Heart left ventricle (tissue), 13 donors: ENCODE results near the gene GFRAL.

Experiments used
- POLR2A ChIP-seq, 2 donors: fragments of 450-650 bp; IDR thresholded peaks; one replicate each; pipeline ENCODE4 v1.6.1; 2017; ENCODE audit warnings: antibody characterized with exemption in 2 of 2, mild to moderate bottlenecking in 2 of 2, moderate library complexity in 2 of 2
- TF ChIP-seq, protein P1 (sequence below), 12 donors: fragments of 200-600 bp; sonication (generic) in 4 of 12; IDR thresholded peaks; one replicate each; pipeline versions ENCODE4 v1.5.0 to v1.8.0; 2018 to 2022; ENCODE audit warnings: antibody characterized with exemption in 12 of 12, mild to moderate bottlenecking in 5 of 12
- donor health status: ischemic (EF 13 %, LVEDD 7.1; RV severe dilation, severe dysfunction).
- donor health status: DM: no; HTN: yes; CAD: no.
- donor health status: DM: no; HTN: no; CAD: no.
- donor health status: ischemic (EF 25% LVEDD 6.9; RV normal size, moderate dysfunction).
- donor health status: ischemic (EF 25% LVEDD 5.7; RV mildly dilated, moderate dysfunction).
- donor health status: ischemic (EF 35%, LVEDD 5.7; RV mildly dilated, moderate dysfunction).
- donor health status: nonischemic (EF 11% LVEDD 7.7; RV severe dilation, severe dysfunction).
- donor health status: DM: yes; HTN: yes; CAD: no.
- donor health status: PGD.
- donor health status: ischemic (EF 29% LVEDD 5.4; RV normal size, mild dysfunction).
- donor health status: nonischemic (EF 23%, LVEDD 6.1; RV moderate dilation, normal function).

- TF ChIP-seq, protein P1, sequence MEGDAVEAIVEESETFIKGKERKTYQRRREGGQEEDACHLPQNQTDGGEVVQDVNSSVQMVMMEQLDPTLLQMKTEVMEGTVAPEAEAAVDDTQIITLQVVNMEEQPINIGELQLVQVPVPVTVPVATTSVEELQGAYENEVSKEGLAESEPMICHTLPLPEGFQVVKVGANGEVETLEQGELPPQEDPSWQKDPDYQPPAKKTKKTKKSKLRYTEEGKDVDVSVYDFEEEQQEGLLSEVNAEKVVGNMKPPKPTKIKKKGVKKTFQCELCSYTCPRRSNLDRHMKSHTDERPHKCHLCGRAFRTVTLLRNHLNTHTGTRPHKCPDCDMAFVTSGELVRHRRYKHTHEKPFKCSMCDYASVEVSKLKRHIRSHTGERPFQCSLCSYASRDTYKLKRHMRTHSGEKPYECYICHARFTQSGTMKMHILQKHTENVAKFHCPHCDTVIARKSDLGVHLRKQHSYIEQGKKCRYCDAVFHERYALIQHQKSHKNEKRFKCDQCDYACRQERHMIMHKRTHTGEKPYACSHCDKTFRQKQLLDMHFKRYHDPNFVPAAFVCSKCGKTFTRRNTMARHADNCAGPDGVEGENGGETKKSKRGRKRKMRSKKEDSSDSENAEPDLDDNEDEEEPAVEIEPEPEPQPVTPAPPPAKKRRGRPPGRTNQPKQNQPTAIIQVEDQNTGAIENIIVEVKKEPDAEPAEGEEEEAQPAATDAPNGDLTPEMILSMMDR (IDR thresholded peaks at IDR 0.05): no peak
- TF ChIP-seq POLR2A (IDR thresholded peaks at IDR 0.05): no peak
Measured at GRCh38 chr6:55448451-55448850, 121.2 kb downstream of the GFRAL start.
